ENCODE data around the gene ZNF334.

The ZNF334 gene

GRCh38 chr20:46494077-46494476 is 19.3 kb downstream of the ZNF334 start:
- H3K27me3 ChIP-seq, result peaks cover 0 to 8% of the 10 kb centered on the region in 2 donors
- no peaks in the 10 kb centered on the region for H3K9me3 ChIP-seq
- H3K36me3 ChIP-seq, result peaks cover 0 to 7% (median 0%) of the 10 kb centered on the region in 3 donors
- H3K4me3 ChIP-seq, result no peak overlapping the region
- intact Hi-C loops (cut with DNase I; ENCODE audit: low total_unique reads), result no loop called here
- TF ChIP-seq CTCF (IDR thresholded peaks at IDR 0.05), result no peak
- no peaks in the 10 kb centered on the region for H3K4me1 ChIP-seq
- H3K27ac ChIP-seq, result no peak overlapping the region
- DNase-seq, result no peak

GRCh38 chr20:46491354-46491753 is 22.0 kb downstream of the ZNF334 start:
- no peak overlapping the region for H3K4me3 ChIP-seq
- H3K27ac ChIP-seq, result no peak overlapping the region
- H3K36me3 ChIP-seq, result peaks cover 0 to 4% (median 0%) of the 10 kb centered on the region in 3 donors
- H3K4me1 ChIP-seq, result no peaks in the 10 kb centered on the region
- H3K9me3 ChIP-seq, result no peaks in the 10 kb centered on the region
- no peak for TF ChIP-seq CTCF (IDR thresholded peaks at IDR 0.05)
- peaks cover 0 to 7% of the 10 kb centered on the region in 2 donors for H3K27me3 ChIP-seq
- intact Hi-C loops (cut with DNase I; ENCODE audit: low total_unique reads), result no loop called here
- no peak for DNase-seq

GRCh38 chr20:46488451-46488850 is 24.9 kb downstream of the ZNF334 start:
- no peak for DNase-seq
- H3K27me3 ChIP-seq, result peaks cover 0 to 16% of the 10 kb centered on the region in 2 donors
- intact Hi-C loops (cut with DNase I; ENCODE audit: low total_unique reads), result no loop called here
- H3K4me1 ChIP-seq, result no peaks in the 10 kb centered on the region
- no peak for TF ChIP-seq CTCF (IDR thresholded peaks at IDR 0.05)
- no peak overlapping the region for H3K27ac ChIP-seq
- H3K9me3 ChIP-seq, result no peaks in the 10 kb centered on the region
- no peak overlapping the region for H3K4me3 ChIP-seq
- H3K36me3 ChIP-seq, result no peaks in the 10 kb centered on the region

GRCh38 chr20:46487628-46488027 is 25.7 kb downstream of the ZNF334 start:
- Histone ChIP-seq H3K4me1 (no peaks in the 10 kb centered on the region), H3K9me3 (no peaks in the 10 kb centered on the region), H3K4me3 (no peak overlapping the region), H3K27me3 (peaks cover 0 to 16% of the 10 kb centered on the region in 2 donors), H3K36me3 (no peaks in the 10 kb centered on the region), H3K27ac (no peak overlapping the region)
- no peak for DNase-seq
- TF ChIP-seq CTCF (IDR thresholded peaks at IDR 0.05), result no peak
- intact Hi-C loops (cut with DNase I; ENCODE audit: low total_unique reads), result no loop called here

- peaks cover 0 to 19% of the 10 kb centered on the region in 2 donors for H3K27me3 ChIP-seq
- no peaks in the 10 kb centered on the region for H3K9me3 ChIP-seq
- no peak overlapping the region for H3K4me3 ChIP-seq
- TF ChIP-seq CTCF (IDR thresholded peaks at IDR 0.05), result no peak
- H3K4me1 ChIP-seq, result no peaks in the 10 kb centered on the region
- no peak for DNase-seq
- intact Hi-C loops (cut with DNase I; ENCODE audit: low total_unique reads), result no loop called here
- no peak overlapping the region for H3K27ac ChIP-seq
- H3K36me3 ChIP-seq, result no peaks in the 10 kb centered on the region
Measured at GRCh38 chr20:46485431-46485830, 27.9 kb downstream of the ZNF334 start.

- TF ChIP-seq CTCF (IDR thresholded peaks at IDR 0.05), result no peak
Measured at GRCh38 chr20:46484954-46485353, 28.4 kb downstream of the ZNF334 start.

More at GRCh38 chr20:46484954-46485353, 28.4 kb downstream of the ZNF334 start:
- peaks cover 0 to 19% of the 10 kb centered on the region in 2 donors for H3K27me3 ChIP-seq
- H3K4me1 ChIP-seq, result no peaks in the 10 kb centered on the region
- no peaks in the 10 kb centered on the region for H3K9me3 ChIP-seq
- DNase-seq, result no peak
- H3K36me3 ChIP-seq, result no peaks in the 10 kb centered on the region
- no peak overlapping the region for H3K4me3 ChIP-seq
- H3K27ac ChIP-seq, result no peak overlapping the region
- intact Hi-C loops (cut with DNase I; ENCODE audit: low total_unique reads), result no loop called here
